ENCODE measurements around the gene RPL14.

The RPL14 gene

DNA sequence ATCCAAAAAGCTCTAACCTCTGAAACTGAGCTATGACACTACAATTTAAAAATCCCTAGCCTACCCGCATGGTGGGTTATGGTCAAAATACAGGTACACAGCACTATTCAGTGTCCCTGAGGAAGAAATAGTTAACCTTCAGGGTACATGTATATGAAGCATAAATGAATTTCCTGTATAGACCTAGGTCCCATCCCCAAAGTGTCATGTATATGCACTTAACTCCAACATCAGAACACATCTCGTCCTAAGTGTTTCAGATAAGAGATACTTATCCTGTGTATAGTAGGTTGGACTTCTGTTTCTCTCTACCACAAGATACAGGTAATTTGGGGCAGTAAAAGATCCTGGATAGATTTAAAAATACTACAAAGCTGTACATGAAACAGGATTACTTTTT lies 6.4 kb downstream of the RPL14 start:
- H3K27ac ChIP-seq (ENCODE audit: low read length), result no peak overlapping the region
- H3K36me3 ChIP-seq (ENCODE audit: insufficient read depth, low read depth, low read length), result peaks cover 75% of the 10 kb centered on the region
- no peak overlapping the region for H3K4me3 ChIP-seq (ENCODE audit: low read length)
- H3K9me3 ChIP-seq (ENCODE audit: insufficient read depth, low read depth, low read length), result no peaks in the 10 kb centered on the region
- peaks cover 7% of the 10 kb centered on the region; the same call in 1 of the 2 replicates for H3K4me1 ChIP-seq (ENCODE audit: insufficient read depth, low read length)
- H3K27me3 ChIP-seq (ENCODE audit: insufficient read depth, low read length), result no peaks in the 10 kb centered on the region
- H3K9ac ChIP-seq (ENCODE audit: low read depth, low read length), result no peak overlapping the region

DNA sequence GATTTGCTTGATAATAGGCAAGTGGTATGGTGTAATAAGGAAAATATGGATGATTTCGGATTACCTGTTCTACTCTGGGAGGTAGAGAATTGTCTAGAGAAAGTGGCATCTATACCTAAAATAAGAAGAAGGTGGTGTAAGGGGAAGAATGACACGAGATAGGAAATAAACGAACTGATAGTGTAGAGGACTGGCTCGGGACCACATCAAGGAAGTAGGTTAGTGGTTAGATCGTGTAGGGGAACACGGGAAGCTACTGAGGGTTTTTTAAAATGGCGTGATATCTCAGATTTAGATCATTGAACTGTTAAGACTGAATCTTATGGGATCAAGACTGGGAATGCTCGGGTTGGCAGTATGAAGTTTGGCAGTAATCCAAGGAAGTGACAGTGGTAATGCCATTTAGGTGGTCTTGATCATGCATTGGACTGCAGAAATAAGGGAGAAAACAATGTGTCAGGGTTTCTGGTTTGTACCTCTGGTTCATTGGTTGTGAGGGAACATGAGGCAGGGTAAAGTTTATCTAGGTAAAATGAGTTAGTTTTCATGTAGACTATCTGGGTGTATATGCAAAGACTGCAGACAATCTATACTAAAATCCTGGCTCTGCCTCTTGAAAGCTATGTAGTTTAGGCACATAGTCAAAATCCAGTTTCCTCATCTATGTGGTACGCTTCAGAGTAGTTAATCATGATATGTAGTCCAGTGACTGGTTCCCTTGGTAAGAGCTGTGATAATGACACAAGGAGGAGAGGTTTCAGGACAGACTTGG lies 7.4 kb downstream of the RPL14 start:
- no peak overlapping the region for H3K27ac ChIP-seq (ENCODE audit: low read length)
- peaks cover 65% of the 10 kb centered on the region for H3K36me3 ChIP-seq (ENCODE audit: insufficient read depth, low read depth, low read length)
- H3K9me3 ChIP-seq (ENCODE audit: insufficient read depth, low read depth, low read length), result no peaks in the 10 kb centered on the region
- no peaks in the 10 kb centered on the region for H3K27me3 ChIP-seq (ENCODE audit: insufficient read depth, low read length)
- no peak overlapping the region for H3K9ac ChIP-seq (ENCODE audit: low read depth, low read length)
- H3K4me3 ChIP-seq (ENCODE audit: low read length), result no peak overlapping the region
- H3K4me1 ChIP-seq (ENCODE audit: insufficient read depth, low read length), result no peaks in the 10 kb centered on the region

GRCh38 chr3:40465111-40465407 lies 7.9 kb downstream of the RPL14 start:
- no peaks in the 10 kb centered on the region for H3K4me1 ChIP-seq (ENCODE audit: insufficient read depth, low read length)
- H3K9ac ChIP-seq (ENCODE audit: low read depth, low read length), result no peak overlapping the region
- no peak overlapping the region for H3K27ac ChIP-seq (ENCODE audit: low read length)
- no peak overlapping the region for H3K4me3 ChIP-seq (ENCODE audit: low read length)
- H3K27me3 ChIP-seq (ENCODE audit: insufficient read depth, low read length), result no peaks in the 10 kb centered on the region
- H3K9me3 ChIP-seq (ENCODE audit: insufficient read depth, low read depth, low read length), result no peaks in the 10 kb centered on the region
- H3K36me3 ChIP-seq (ENCODE audit: insufficient read depth, low read depth, low read length), result peaks cover 60% of the 10 kb centered on the region

- Histone ChIP-seq H3K9me3 (ENCODE audit: insufficient read depth, low read depth, low read length) (no peaks in the 10 kb centered on the region), H3K4me1 (ENCODE audit: insufficient read depth, low read length) (no peaks in the 10 kb centered on the region), H3K27ac (ENCODE audit: low read length) (no peak overlapping the region), H3K4me3 (ENCODE audit: low read length) (no peak overlapping the region), H3K27me3 (ENCODE audit: insufficient read depth, low read length) (no peaks in the 10 kb centered on the region), H3K9ac (ENCODE audit: low read depth, low read length) (no peak overlapping the region), H3K36me3 (ENCODE audit: insufficient read depth, low read depth, low read length) (peaks cover 56% of the 10 kb centered on the region)
Measured at GRCh38 chr3:40465456-40465855, 8.3 kb downstream of the RPL14 start.

- no peaks in the 10 kb centered on the region for H3K4me1 ChIP-seq (ENCODE audit: insufficient read depth, low read length)
- H3K36me3 ChIP-seq (ENCODE audit: insufficient read depth, low read depth, low read length), result peaks cover 32% of the 10 kb centered on the region
- no peak overlapping the region for H3K9ac ChIP-seq (ENCODE audit: low read depth, low read length)
- no peak overlapping the region for H3K27ac ChIP-seq (ENCODE audit: low read length)
- no peaks in the 10 kb centered on the region for H3K9me3 ChIP-seq (ENCODE audit: insufficient read depth, low read depth, low read length)
- no peaks in the 10 kb centered on the region for H3K27me3 ChIP-seq (ENCODE audit: insufficient read depth, low read length)
- no peak overlapping the region for H3K4me3 ChIP-seq (ENCODE audit: low read length)
Measured at GRCh38 chr3:40468018-40468417, 10.9 kb downstream of the RPL14 start.

DNA sequence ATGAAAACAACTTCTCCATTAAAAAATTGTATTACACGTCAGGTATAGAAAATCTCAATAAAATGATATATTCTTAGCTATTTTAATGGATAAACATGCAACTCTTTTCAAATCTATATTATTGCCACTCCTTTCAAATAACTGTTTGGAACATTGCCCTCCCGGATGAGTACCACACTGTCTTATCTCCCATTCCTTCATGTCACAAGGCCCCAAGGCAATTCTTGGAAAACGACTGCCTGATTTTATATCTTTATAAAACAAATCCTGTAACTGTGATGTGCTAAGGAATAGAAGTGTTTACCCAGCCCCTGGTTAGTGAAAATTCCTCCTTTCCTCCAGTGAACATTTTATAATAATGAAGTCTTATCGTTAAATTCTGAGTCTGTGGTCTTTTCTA lies 13.6 kb downstream of the RPL14 start:
- no peak overlapping the region for H3K27ac ChIP-seq (ENCODE audit: low read length)

GRCh38 chr3:40476478-40477470 lies 19.6 kb downstream of the RPL14 start, which contains the start of gene ZNF619:
ZNF619 (plus strand) TSS chr3:40477122; CDS start chr3:40477980, 858 bp downstream.
- no peak within 1 kb of the TSS for H3K27ac ChIP-seq (ENCODE audit: low read length)
- H3K4me3 ChIP-seq (ENCODE audit: low read length), result peak within 1 kb of the TSS; percentile 73; the same call in 1 of the 2 replicates
- H3K36me3 ChIP-seq (ENCODE audit: insufficient read depth, low read depth, low read length), result no peaks in the 10 kb centered on the region
- peak within 1 kb of the TSS; percentile 73; the same call in 1 of the 2 replicates for H3K9ac ChIP-seq (ENCODE audit: low read depth, low read length)
- H3K27me3 ChIP-seq (ENCODE audit: insufficient read depth, low read length), result no peaks in the 10 kb centered on the region
- no peaks in the 10 kb centered on the region for H3K4me1 ChIP-seq (ENCODE audit: insufficient read depth, low read length)
- no peaks in the 10 kb centered on the region for H3K9me3 ChIP-seq (ENCODE audit: insufficient read depth, low read depth, low read length)

More for the DNA sequence above, 13.6 kb downstream of the RPL14 start:
- no peaks in the 10 kb centered on the region for H3K4me1 ChIP-seq (ENCODE audit: insufficient read depth, low read length)
- no peak overlapping the region for H3K4me3 ChIP-seq (ENCODE audit: low read length)
- H3K9me3 ChIP-seq (ENCODE audit: insufficient read depth, low read depth, low read length), result no peaks in the 10 kb centered on the region
- no peak overlapping the region for H3K9ac ChIP-seq (ENCODE audit: low read depth, low read length)
- H3K36me3 ChIP-seq (ENCODE audit: insufficient read depth, low read depth, low read length), result peaks cover 5% of the 10 kb centered on the region; the same call in 1 of the 2 replicates
- no peaks in the 10 kb centered on the region for H3K27me3 ChIP-seq (ENCODE audit: insufficient read depth, low read length)

DNA sequence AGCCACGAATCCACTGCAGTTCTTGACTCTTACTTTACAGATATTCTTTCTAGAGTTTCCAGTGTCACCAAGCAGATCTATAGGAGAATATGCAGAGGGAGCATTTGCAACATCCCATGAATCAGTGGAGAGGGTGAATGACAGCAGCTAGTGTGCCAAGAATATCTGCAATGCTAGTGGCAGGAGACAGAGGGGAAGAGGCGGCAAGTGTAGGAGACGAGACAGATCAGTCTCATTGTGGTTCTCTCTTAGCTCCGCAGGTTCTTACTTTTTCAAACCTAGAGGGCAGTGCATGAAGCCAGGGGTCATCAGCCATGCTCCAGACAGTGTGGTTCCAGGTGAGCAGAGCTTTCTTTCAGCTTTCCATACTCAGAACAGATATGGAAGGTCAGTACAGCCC lies 20.5 kb downstream of the RPL14 start:
- H3K36me3 ChIP-seq (ENCODE audit: insufficient read depth, low read depth, low read length), result no peaks in the 10 kb centered on the region
- peak overlapping the region; percentile 73; the same call in 1 of the 2 replicates for H3K4me3 ChIP-seq (ENCODE audit: low read length)
- no peaks in the 10 kb centered on the region for H3K27me3 ChIP-seq (ENCODE audit: insufficient read depth, low read length)
- H3K4me1 ChIP-seq (ENCODE audit: insufficient read depth, low read length), result no peaks in the 10 kb centered on the region
- no peak overlapping the region for H3K27ac ChIP-seq (ENCODE audit: low read length)
- no peaks in the 10 kb centered on the region for H3K9me3 ChIP-seq (ENCODE audit: insufficient read depth, low read depth, low read length)
- H3K9ac ChIP-seq (ENCODE audit: low read depth, low read length), result peak overlapping the region; percentile 73; the same call in 1 of the 2 replicates

- H3K36me3 ChIP-seq (ENCODE audit: insufficient read depth, low read depth, low read length), result peaks cover 13% of the 10 kb centered on the region; the same call in 1 of the 2 replicates
- H3K4me1 ChIP-seq (ENCODE audit: insufficient read depth, low read length), result no peaks in the 10 kb centered on the region
- no peak overlapping the region for H3K9ac ChIP-seq (ENCODE audit: low read depth, low read length)
- no peak overlapping the region for H3K27ac ChIP-seq (ENCODE audit: low read length)
- H3K27me3 ChIP-seq (ENCODE audit: insufficient read depth, low read length), result no peaks in the 10 kb centered on the region
- peaks cover 16% of the 10 kb centered on the region for H3K9me3 ChIP-seq (ENCODE audit: insufficient read depth, low read depth, low read length)
- no peak overlapping the region for H3K4me3 ChIP-seq (ENCODE audit: low read length)
Measured at GRCh38 chr3:40487172-40487571, 30.0 kb downstream of the RPL14 start.

- Histone ChIP-seq H3K4me1 (ENCODE audit: insufficient read depth, low read length) (0 out of 2 replicates have a peak, but pooled peaks cover 2% of the 10 kb centered on the region), H3K9me3 (ENCODE audit: insufficient read depth, low read depth, low read length) (peaks cover 16% of the 10 kb centered on the region), H3K27ac (ENCODE audit: low read length) (no peak overlapping the region), H3K36me3 (ENCODE audit: insufficient read depth, low read depth, low read length) (peaks cover 13% of the 10 kb centered on the region; the same call in 1 of the 2 replicates), H3K4me3 (ENCODE audit: low read length) (no peak overlapping the region), H3K9ac (ENCODE audit: low read depth, low read length) (no peak overlapping the region), H3K27me3 (ENCODE audit: insufficient read depth, low read length) (no peaks in the 10 kb centered on the region)
Measured at GRCh38 chr3:40490916-40491315, 33.8 kb downstream of the RPL14 start.

GRCh38 chr3:40494698-40495097 lies 37.6 kb downstream of the RPL14 start:
- no peak overlapping the region for H3K27ac ChIP-seq (ENCODE audit: low read length)
- H3K9ac ChIP-seq (ENCODE audit: low read depth, low read length), result no peak overlapping the region
- H3K4me3 ChIP-seq (ENCODE audit: low read length), result no peak overlapping the region
- no peaks in the 10 kb centered on the region for H3K9me3 ChIP-seq (ENCODE audit: insufficient read depth, low read depth, low read length)
- H3K36me3 ChIP-seq (ENCODE audit: insufficient read depth, low read depth, low read length), result no peaks in the 10 kb centered on the region
- no peaks in the 10 kb centered on the region for H3K27me3 ChIP-seq (ENCODE audit: insufficient read depth, low read length)
- H3K4me1 ChIP-seq (ENCODE audit: insufficient read depth, low read length), result 0 out of 2 replicates have a peak, but pooled peaks cover 2% of the 10 kb centered on the region
